Ishikawa (cell line): ENCODE results near the gene KCNT1.

Source experiments
- EP300 ChIP-seq: IDR thresholded peaks from 2 replicates; pipeline ENCODE4 v1.6.1; 2012; ENCODE audit warnings: borderline replicate concordance
- FOXM1 ChIP-seq: IDR thresholded peaks from 2 replicates; pipeline ENCODE4 v1.6.1; 2012; ENCODE audit warnings: low read depth, borderline replicate concordance
- TAF1 ChIP-seq: IDR thresholded peaks from 2 replicates; pipeline ENCODE4 v1.6.1; 2012; ENCODE audit warnings: low read depth, mild to moderate bottlenecking

- TF ChIP-seq EP300 (no peak), TAF1 (no peak), FOXM1 (no peak)
Measured at GRCh38 chr9:135772056-135772646, 70.2 kb downstream of the KCNT1 start.
